Ammon's horn (tissue), 1 donor: ENCODE data around the gene USP2.

Experiments used
- DNase-seq: peaks from one replicate; pipeline ENCODE4 v3.0.0-alpha.2; 2016; ENCODE audit warnings: low spot score

Gene USP2

GRCh38 chr11:119320776-119321524, 60.5 kb downstream of the USP2 start:
- no peak for DNase-seq

- peak; percentile 80 for DNase-seq
Measured at GRCh38 chr11:119320240-119320775, 61.2 kb downstream of the USP2 start.

- DNase-seq = no peak
Measured at GRCh38 chr11:119319700-119320239, 61.7 kb downstream of the USP2 start.

GRCh38 chr11:119319136-119319699, 62.3 kb downstream of the USP2 start:
- DNase-seq = no peak

GRCh38 chr11:119318240-119319135, 63.0 kb downstream of the USP2 start:
- no peak for DNase-seq

GRCh38 chr11:119317592-119318239, 63.8 kb downstream of the USP2 start:
- no peak for DNase-seq

- no peak for DNase-seq
Measured at GRCh38 chr11:119316729-119317591, 64.5 kb downstream of the USP2 start, which contains the start of gene MCAM. MCAM (minus strand) TSS chr11:119317130; CDS start chr11:119317101, 29 bp downstream.

- DNase-seq = peak; percentile 90
Measured at GRCh38 chr11:119316016-119316728, 65.3 kb downstream of the USP2 start.

GRCh38 chr11:119315131-119316015, 66.1 kb downstream of the USP2 start:
- DNase-seq = peak; percentile 75

GRCh38 chr11:119314726-119315125, 66.8 kb downstream of the USP2 start:
- DNase-seq = no peak

GRCh38 chr11:119310682-119311052, 70.8 kb downstream of the USP2 start:
- no peak for DNase-seq

GRCh38 chr11:119309953-119310681, 71.4 kb downstream of the USP2 start:
- DNase-seq = no peak

GRCh38 chr11:119309411-119309810, 72.1 kb downstream of the USP2 start:
- DNase-seq = no peak

GRCh38 chr11:119307974-119308373, 73.5 kb downstream of the USP2 start:
- DNase-seq = no peak

- no peak for DNase-seq
Measured at GRCh38 chr11:119307219-119307618, 74.3 kb downstream of the USP2 start.

- no peak for DNase-seq
Measured at GRCh38 chr11:119306373-119306890, 75.1 kb downstream of the USP2 start.

- DNase-seq = no peak
Measured at GRCh38 chr11:119305556-119306372, 75.7 kb downstream of the USP2 start.
